GM19468 (cell line): ENCODE results near the gene RPS6KA4.
"Not testable (repeated sequence)": the region's sequence is repeated elsewhere in the genome, so short reads cannot be mapped to it uniquely, and the experiment has no call there.

Experiments
- ATAC-seq: cut with Tn5 transposase; IDR thresholded peaks from one replicate; pipeline ENCODE4 v1.9.1; 2021; ENCODE audit warnings: mild to moderate bottlenecking, moderate library complexity, moderate number of reproducible peaks; ENCODE audit not compliant: unreplicated experiment; ENCODE audit errors: extremely low read depth

The RPS6KA4 gene

GRCh38 chr11:64409707-64410403 lies 50.9 kb downstream of the RPS6KA4 start:
- ATAC-seq: no peak

DNA sequence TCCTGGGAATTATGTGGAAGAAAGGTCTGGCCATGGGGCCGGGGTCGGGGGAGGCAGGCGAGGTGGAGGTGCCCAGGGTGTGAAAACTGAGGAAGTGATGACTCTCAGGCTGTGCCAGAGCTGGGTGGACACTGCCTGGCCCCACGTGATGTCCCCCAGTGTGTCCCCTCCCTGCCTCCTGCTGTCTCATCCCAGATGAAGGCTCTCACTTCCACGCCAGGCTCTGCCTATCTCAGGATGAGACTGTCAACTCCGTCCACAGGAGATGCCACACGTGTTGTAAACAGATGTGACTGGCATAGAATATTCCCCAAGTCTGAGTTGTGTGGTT lies 51.4 kb downstream of the RPS6KA4 start:
- ATAC-seq: no peak

- ATAC-seq: no peak
Measured at GRCh38 chr11:64413417-64413816, 54.5 kb downstream of the RPS6KA4 start.

DNA sequence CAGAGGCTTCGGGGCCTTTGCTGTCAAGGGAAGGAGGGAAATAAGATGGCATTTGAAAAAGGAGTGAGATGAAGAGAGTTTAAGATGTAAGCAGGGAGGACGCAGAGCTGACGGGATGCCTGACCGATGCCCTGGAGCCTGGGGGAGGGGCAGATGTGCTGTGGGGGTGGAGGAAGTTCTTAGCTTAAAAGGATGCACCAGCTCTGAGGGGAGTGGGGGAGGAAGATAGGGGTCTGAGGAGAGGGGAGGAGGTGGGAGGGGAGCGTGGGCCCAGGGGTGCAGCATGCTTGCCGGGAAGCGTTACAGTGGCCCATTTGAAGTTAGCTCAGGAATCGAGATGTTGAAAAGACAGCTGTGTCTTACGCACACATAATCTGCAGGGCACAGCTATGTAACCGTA lies 56.3 kb downstream of the RPS6KA4 start:
- no peak for ATAC-seq

- no peak for ATAC-seq
Measured at GRCh38 chr11:64415996-64416728, 57.2 kb downstream of the RPS6KA4 start.

- not testable (repeated sequence) for ATAC-seq
Measured at GRCh38 chr11:64418233-64418632, 59.3 kb downstream of the RPS6KA4 start.

GRCh38 chr11:64419257-64419790 lies 60.4 kb downstream of the RPS6KA4 start:
- no peak for ATAC-seq

DNA sequence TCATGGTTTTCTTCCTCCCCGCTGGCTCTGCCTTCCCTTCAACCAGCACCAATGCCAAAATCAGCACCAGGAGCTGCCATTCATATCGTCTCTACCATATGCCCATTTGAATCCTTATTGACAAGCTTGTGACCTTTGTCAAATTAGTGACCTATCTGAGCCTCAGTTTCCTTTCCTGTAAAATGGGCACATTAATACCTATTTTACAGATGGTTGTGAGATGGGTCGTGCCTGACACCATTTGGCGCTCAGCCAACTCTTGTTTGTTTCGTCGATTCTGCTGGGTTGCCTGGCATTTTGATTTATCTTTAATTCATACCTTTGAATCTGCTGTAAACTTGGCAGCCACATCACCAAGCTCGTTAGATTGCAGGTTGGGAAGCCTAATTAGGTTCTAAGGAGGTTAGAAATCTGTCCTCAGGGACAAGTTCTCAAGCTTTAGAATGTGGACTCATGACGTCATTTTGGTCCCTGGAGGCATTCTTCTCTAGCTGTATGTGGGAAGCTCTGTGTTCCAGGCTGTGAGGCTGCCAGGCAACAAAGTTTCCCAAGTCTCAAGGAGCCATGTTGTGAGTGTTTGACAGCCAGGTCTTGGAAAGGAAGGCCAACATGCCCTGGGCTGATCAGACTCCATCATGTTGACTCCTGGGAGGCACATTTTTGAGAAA lies 61.0 kb downstream of the RPS6KA4 start:
- no peak for ATAC-seq
